Lung (tissue), 12 donors: ENCODE measurements around the gene ILRUN. TPM values are rescaled to one million over a fixed set of nuclear protein-coding genes. Genes with fewer than 3 reads are reported as not detected.

Source experiments
- ATAC-seq: fragments of 200-7000 bp; cut with Tn5 transposase; one replicate; pipeline ENCODE4 v1.9.1; 2020; ENCODE audit warnings: moderate number of reproducible peaks; ENCODE audit not compliant: insufficient read depth, low FRiP score
- DNase-seq, 3 donors: peaks; one replicate each; pipeline ENCODE4 v3.0.0-alpha.2; 2013 to 2017
- H3K27ac ChIP-seq, 2 donors: one replicate each; pipeline ENCODE4 v1.5.1; 2013; ENCODE audit warnings: mild to moderate bottlenecking in 2 of 2, moderate library complexity in 2 of 2, control low read depth in 1 of 2, inconsistent platforms in 1 of 2, low read depth in 1 of 2, low read length in 1 of 2
- H3K27me3 ChIP-seq, 3 donors: one replicate each; pipeline ENCODE4 v1.5.1; 2013; ENCODE audit warnings: low read length in 2 of 3; ENCODE audit not compliant: control insufficient read depth in 3 of 3, insufficient read depth in 3 of 3
- H3K36me3 ChIP-seq, 4 donors: one replicate each; pipeline ENCODE4 v1.5.1; 2013; ENCODE audit warnings: low read length in 4 of 4, mild to moderate bottlenecking in 1 of 4, moderate library complexity in 1 of 4; ENCODE audit not compliant: control insufficient read depth in 4 of 4, insufficient read depth in 4 of 4
- H3K4me1 ChIP-seq, 5 donors: one replicate each; pipeline ENCODE4 v1.5.1; 2013; ENCODE audit warnings: low read length in 5 of 5, mild to moderate bottlenecking in 2 of 5, moderate library complexity in 1 of 5; ENCODE audit not compliant: control insufficient read depth in 5 of 5, insufficient read depth in 5 of 5
- H3K4me3 ChIP-seq: one replicate; pipeline ENCODE4 v1.5.1; 2013; ENCODE audit warnings: mild to moderate bottlenecking, control low read depth, moderate library complexity
- H3K9ac ChIP-seq, 2 donors: one replicate each; pipeline ENCODE4 v1.5.1; 2013; ENCODE audit warnings: low read length in 2 of 2, control low read depth in 1 of 2; ENCODE audit not compliant: insufficient read depth in 1 of 2
- H3K9me3 ChIP-seq, 4 donors: one replicate each; pipeline ENCODE4 v1.5.1; 2013; ENCODE audit warnings: low read length in 3 of 4, mild to moderate bottlenecking in 1 of 4, moderate library complexity in 1 of 4; ENCODE audit not compliant: control insufficient read depth in 4 of 4, insufficient read depth in 3 of 4
- WGBS, 2 donors: extraction: QIAGEN DNeasy Blood & Tissue Kit; methylation state at CpG; one replicate each; pipeline ENCODE4 v1.1.7; 2013; 5-methylcytosine and 5-hydroxymethylcytosine counted together
- polyA plus RNA-seq, 2 donors: library from polyadenylated mRNA; stranded (reverse); fragments of 200-250 nt; gene quantifications; one replicate each; pipeline ENCODE4 v1.2.1, GENCODE V29; 2013
- total RNA-seq, 2 donors: library from RNA; depleted of rRNA in 1 of 2; stranded (reverse); fragments of >200 nt in 1 of 2; gene quantifications; one replicate each; pipeline ENCODE4 v1.2.1, GENCODE V29; 2014 to 2021
- TF ChIP-seq, protein P1 (sequence below): IDR thresholded peaks from 2 replicates; pipeline ENCODE4 v1.5.1; 2012; ENCODE audit warnings: mild to moderate bottlenecking; ENCODE audit errors: control extremely low read depth, extremely low read depth
- donor health status: control.
- donor health status: control.
- donor health status: Bipolar disorder and iron deficiency.
- donor health status: healthy.
- donor health status: DM: yes; HTN: yes; CAD: no.

ILRUN gene
- total and polyA plus RNA-seq, 4 donors: 51.9 to 70.1 (median 56.0) TPM

DNA sequence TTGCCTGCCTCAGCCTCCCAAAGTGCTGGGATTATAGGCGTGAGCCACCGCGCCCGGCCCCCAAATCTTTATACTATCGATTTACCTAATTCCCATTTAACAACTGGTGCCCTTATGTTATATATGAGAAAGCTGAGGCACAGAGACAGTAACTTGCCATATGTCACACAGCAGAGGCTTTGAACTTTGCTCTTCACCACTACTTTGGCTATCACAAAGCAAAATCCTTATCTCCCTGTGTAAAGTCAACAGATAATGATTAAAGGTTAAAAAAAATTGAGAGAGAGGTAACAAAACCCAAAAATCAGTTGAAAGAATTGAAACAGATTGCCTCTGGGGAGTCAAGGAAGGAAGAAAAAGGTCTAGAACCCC, 22.3 kb downstream of the ILRUN start:
- ATAC-seq (no peak), DNase-seq (no peak)
- 97 to 100% methylated on average over 5 of the region's 5 CpGs for WGBS, 2 donors
- Histone ChIP-seq H3K9me3 (no peaks in the 10 kb centered on the region), H3K4me1 (peaks cover 0 to 7% (median 1%) of the 10 kb centered on the region in 5 donors), H3K27me3 (no peaks in the 10 kb centered on the region), H3K36me3 (peaks cover 0 to 2% (median 0%) of the 10 kb centered on the region in 4 donors), H3K9ac (no peak overlapping the region), H3K4me3 (no peak overlapping the region), H3K27ac (no peak overlapping the region)
- TF ChIP-seq, protein P1, sequence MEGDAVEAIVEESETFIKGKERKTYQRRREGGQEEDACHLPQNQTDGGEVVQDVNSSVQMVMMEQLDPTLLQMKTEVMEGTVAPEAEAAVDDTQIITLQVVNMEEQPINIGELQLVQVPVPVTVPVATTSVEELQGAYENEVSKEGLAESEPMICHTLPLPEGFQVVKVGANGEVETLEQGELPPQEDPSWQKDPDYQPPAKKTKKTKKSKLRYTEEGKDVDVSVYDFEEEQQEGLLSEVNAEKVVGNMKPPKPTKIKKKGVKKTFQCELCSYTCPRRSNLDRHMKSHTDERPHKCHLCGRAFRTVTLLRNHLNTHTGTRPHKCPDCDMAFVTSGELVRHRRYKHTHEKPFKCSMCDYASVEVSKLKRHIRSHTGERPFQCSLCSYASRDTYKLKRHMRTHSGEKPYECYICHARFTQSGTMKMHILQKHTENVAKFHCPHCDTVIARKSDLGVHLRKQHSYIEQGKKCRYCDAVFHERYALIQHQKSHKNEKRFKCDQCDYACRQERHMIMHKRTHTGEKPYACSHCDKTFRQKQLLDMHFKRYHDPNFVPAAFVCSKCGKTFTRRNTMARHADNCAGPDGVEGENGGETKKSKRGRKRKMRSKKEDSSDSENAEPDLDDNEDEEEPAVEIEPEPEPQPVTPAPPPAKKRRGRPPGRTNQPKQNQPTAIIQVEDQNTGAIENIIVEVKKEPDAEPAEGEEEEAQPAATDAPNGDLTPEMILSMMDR: no peak

DNA sequence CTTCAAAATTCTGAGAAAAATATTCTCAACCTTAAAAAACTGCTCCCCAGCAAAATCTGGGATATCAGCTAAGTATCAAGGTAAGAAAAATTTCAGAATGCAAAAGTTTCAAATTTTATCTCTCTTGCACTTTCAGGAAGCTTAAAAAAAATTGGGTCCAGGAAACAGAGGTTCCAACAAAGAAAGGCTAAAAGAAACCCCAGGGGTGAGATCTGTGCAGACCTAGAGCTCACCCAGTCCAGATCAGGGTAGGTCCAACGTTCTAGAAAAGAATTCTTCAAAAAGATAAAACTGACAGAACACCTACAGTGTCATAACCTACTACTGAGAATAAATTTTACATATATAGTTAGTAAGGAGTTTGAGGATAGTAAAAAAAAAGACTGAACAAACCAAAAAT, 23.5 kb downstream of the ILRUN start:
- no peak for ATAC-seq
- H3K9ac ChIP-seq: no peak overlapping the region
- H3K4me3 ChIP-seq: no peak overlapping the region
- no peak for DNase-seq
- H3K4me1 ChIP-seq: peaks cover 0 to 7% (median 0%) of the 10 kb centered on the region in 5 donors
- peaks cover 0 to 2% (median 0%) of the 10 kb centered on the region in 4 donors for H3K36me3 ChIP-seq
- no peak overlapping the region for H3K27ac ChIP-seq
- H3K27me3 ChIP-seq: no peaks in the 10 kb centered on the region
- WGBS, 2 donors: 0 to 4% methylated on average over 1 of the region's 1 CpG
- no peaks in the 10 kb centered on the region for H3K9me3 ChIP-seq
- TF ChIP-seq, protein P1: no peak

DNA sequence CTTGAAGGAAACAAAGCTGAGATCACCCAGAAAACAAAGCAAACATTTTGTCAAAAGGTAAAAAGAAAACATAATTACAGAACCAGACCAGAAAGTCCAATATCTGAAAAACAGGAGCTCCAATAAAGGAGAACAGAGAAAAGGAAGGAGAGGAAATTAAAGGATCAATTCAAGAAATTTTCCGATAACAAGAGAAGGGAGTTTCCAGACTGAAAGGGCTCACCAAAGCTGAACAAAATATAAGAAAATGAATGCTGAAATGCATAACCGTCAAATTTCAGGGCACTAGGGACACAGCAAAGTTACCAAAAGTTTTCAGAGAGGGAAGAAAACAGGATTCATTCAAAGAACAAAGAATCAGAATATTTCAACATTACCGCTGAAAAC, 23.9 kb downstream of the ILRUN start:
- Histone ChIP-seq H3K4me3 (no peak overlapping the region), H3K9me3 (no peaks in the 10 kb centered on the region), H3K9ac (no peak overlapping the region), H3K27ac (no peak overlapping the region), H3K27me3 (no peaks in the 10 kb centered on the region), H3K4me1 (peaks cover 0 to 7% (median 2%) of the 10 kb centered on the region in 5 donors), H3K36me3 (peaks cover 0 to 2% (median 0%) of the 10 kb centered on the region in 4 donors)
- TF ChIP-seq, protein P1: no peak
- no peak for ATAC-seq
- WGBS, 2 donors: 54 to 67% methylated on average over 3 of the region's 3 CpGs
- no peak for DNase-seq
